Measurements from ENCODE around the gene ATG3. TPM values are rescaled to one million over a fixed set of nuclear protein-coding genes. Genes with fewer than 3 reads are reported as not detected.

The ATG3 gene
- total and polyA plus RNA-seq, 9 of the 15 experiments (the other 6 are each of a cell fraction or from before 2014, with no cell fraction given): 48.7 to 107 (median 64.7) TPM

DNA sequence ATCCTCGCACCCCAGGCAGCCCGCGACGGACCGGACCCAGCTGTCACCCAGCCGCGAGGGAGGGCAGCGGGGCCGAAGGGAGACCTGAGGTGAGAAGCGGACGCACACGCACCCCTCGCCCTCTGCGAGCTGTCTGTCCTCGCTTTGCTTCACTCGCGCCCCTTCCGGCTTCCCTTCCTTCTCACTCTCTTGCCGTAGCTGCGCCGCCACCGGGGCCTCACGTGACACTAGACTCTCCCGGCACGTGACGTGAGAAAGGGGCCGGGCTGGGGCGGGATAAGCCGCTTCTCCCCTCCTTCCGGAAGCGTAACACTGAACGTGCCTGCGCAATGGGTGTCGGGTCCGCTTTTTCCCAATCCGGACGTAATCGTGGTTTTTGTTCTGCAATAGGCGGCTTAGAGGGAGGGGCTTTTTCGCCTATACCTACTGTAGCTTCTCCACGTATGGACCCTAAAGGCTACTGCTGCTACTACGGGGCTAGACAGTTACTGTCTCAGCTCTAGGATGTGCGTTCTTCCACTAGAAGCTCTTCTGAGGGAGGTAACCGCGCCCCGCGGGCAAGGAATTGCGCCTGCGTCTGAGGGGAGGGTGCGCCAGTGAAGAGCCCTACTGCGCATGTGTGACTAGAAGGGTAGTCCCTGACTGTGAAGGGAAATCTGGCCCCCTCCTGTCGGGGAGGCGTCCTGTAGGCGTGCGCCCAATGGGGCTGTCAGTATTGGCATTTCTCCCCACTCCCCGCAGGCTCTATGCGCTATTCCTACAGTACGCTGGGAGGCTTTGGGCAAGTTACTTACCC is at the start of gene ATG3, which contains the start of gene SLC35A5 (continued):
- no peak for TF ChIP-seq EZH2 (IDR thresholded peaks at IDR 0.05; ENCODE audit: borderline replicate concordance, low read depth, low read length)
- peak; percentile 83 for TF ChIP-seq GABPB1 (CRISPR knock-in tag; IDR thresholded peaks at IDR 0.05)
- TF ChIP-seq C11orf30 (IDR thresholded peaks at IDR 0.05; ENCODE audit: low read depth): peak; percentile 84
- peak; percentile 89 for TF ChIP-seq RBFOX2 (IDR thresholded peaks at IDR 0.05; ENCODE audit: low read depth, low read length)
- TF ChIP-seq, protein P1, sequence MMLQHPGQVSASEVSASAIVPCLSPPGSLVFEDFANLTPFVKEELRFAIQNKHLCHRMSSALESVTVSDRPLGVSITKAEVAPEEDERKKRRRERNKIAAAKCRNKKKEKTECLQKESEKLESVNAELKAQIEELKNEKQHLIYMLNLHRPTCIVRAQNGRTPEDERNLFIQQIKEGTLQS (IDR thresholded peaks at IDR 0.05): peak; percentile 47; the same call in 1 of the 2 replicates
- TF ChIP-seq, protein P1 (CRISPR knock-in tag; conservative IDR thresholded peaks at IDR 0.05): no peak
- TF ChIP-seq, protein P2, sequence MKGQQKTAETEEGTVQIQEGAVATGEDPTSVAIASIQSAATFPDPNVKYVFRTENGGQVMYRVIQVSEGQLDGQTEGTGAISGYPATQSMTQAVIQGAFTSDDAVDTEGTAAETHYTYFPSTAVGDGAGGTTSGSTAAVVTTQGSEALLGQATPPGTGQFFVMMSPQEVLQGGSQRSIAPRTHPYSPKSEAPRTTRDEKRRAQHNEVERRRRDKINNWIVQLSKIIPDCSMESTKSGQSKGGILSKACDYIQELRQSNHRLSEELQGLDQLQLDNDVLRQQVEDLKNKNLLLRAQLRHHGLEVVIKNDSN (CRISPR knock-in tag; IDR thresholded peaks at IDR 0.05): peak; percentile 100
- TF ChIP-seq ZNF764 (CRISPR knock-in tag; IDR thresholded peaks at IDR 0.05; ENCODE audit: low read depth): 0 out of 2 replicates have a peak, but pooled peaks have one; percentile 23
- no peak for TF ChIP-seq NCOA1 (IDR thresholded peaks at IDR 0.05; ENCODE audit: low read depth)
- peak; percentile 31; the same call in 1 of the 2 replicates for TF ChIP-seq SOX6 (IDR thresholded peaks at IDR 0.05)
- TF ChIP-seq TRIM24 (IDR thresholded peaks at IDR 0.05): peak in 1 of 2 experiments; percentile 79; a peak in 2 of 4 replicates
- TF ChIP-seq POLR2AphosphoS5 (IDR thresholded peaks at IDR 0.05; ENCODE audit: control insufficient read depth, insufficient read depth, low read depth, low read length): peak; percentile 39; the same call in 1 of the 2 replicates
- TF ChIP-seq TCFL5 (CRISPR knock-in tag; conservative IDR thresholded peaks at IDR 0.05): no peak
- peak; percentile 31 for TF ChIP-seq ZFP36 (IDR thresholded peaks at IDR 0.05; ENCODE audit: low read depth, low read length, partially characterized antibody)
- TF ChIP-seq POLR3G (IDR thresholded peaks at IDR 0.05; ENCODE audit: extremely low read depth, insufficient read length, insufficient replicate concordance): no peak
- TF ChIP-seq BDP1 (IDR thresholded peaks at IDR 0.05; ENCODE audit: insufficient read depth, insufficient read length): no peak
- no peak for TF ChIP-seq SLC30A9 (CRISPR knock-in tag; IDR thresholded peaks at IDR 0.05)
- TF ChIP-seq TEAD1 (CRISPR knock-in tag; IDR thresholded peaks at IDR 0.05): 0 out of 4 replicates have a peak, but pooled peaks of 1 of the 2 experiments have one; percentile 57
- TF ChIP-seq ETV5 (CRISPR knock-in tag; IDR thresholded peaks at IDR 0.05; ENCODE audit: low read depth): peak; percentile 95; the same call in 1 of the 2 replicates
- TF ChIP-seq RB1 (IDR thresholded peaks at IDR 0.05; ENCODE audit: low read depth): peak; percentile 74; the same call in 1 of the 2 replicates
- TF ChIP-seq, protein P3, sequence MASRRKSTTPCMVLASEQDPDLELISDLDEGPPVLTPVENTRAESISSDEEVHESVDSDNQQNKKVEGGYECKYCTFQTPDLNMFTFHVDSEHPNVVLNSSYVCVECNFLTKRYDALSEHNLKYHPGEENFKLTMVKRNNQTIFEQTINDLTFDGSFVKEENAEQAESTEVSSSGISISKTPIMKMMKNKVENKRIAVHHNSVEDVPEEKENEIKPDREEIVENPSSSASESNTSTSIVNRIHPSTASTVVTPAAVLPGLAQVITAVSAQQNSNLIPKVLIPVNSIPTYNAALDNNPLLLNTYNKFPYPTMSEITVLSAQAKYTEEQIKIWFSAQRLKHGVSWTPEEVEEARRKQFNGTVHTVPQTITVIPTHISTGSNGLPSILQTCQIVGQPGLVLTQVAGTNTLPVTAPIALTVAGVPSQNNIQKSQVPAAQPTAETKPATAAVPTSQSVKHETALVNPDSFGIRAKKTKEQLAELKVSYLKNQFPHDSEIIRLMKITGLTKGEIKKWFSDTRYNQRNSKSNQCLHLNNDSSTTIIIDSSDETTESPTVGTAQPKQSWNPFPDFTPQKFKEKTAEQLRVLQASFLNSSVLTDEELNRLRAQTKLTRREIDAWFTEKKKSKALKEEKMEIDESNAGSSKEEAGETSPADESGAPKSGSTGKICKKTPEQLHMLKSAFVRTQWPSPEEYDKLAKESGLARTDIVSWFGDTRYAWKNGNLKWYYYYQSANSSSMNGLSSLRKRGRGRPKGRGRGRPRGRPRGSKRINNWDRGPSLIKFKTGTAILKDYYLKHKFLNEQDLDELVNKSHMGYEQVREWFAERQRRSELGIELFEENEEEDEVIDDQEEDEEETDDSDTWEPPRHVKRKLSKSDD (conservative IDR thresholded peaks at IDR 0.05; ENCODE audit: low read length): 0 out of 2 replicates have a peak, but pooled peaks have one; percentile 16
- TF ChIP-seq ZNF175 (CRISPR knock-in tag; IDR thresholded peaks at IDR 0.05; ENCODE audit: low read depth): peak; percentile 27; the same call in 1 of the 2 replicates
